HEK293T (cell line): ENCODE results near the gene RXFP4.

Experiments
- CTCF ChIA-PET: fragments of 350-600 bp; formaldehyde crosslinking; extraction: SDS; loops from one replicate; lab custom pipeline; 2021; ENCODE audit warnings: antibody characterized with exemption, inconsistent platforms; lab: Yijun Ruan, JAX
- POLR2A ChIA-PET: fragments of 350-600 bp; formaldehyde crosslinking; extraction: SDS; loops from one replicate; lab custom pipeline; 2020; ENCODE audit warnings: antibody characterized with exemption, inconsistent platforms; lab: Yijun Ruan, JAX
- DNase-seq: peaks from one replicate; pipeline ENCODE4 v3.0.0; 2012; ENCODE audit warnings: mixed read lengths; ENCODE audit errors: extremely low spot score
- ARNT ChIP-seq: fragments of 450-650 bp; IDR thresholded peaks from 2 replicates; pipeline ENCODE4 v1.6.1; 2017; ENCODE audit warnings: mild to moderate bottlenecking
- BHLHE40 ChIP-seq: fragments of 450-650 bp; IDR thresholded peaks from 2 replicates; pipeline ENCODE4 v1.6.1; 2016; ENCODE audit warnings: mild to moderate bottlenecking, moderate library complexity, borderline replicate concordance
- CTBP1 ChIP-seq: fragments of 450-650 bp; IDR thresholded peaks from 2 replicates; pipeline ENCODE4 v1.6.1; 2016; ENCODE audit warnings: borderline replicate concordance
- ELF4 ChIP-seq: fragments of 450-650 bp; IDR thresholded peaks from 2 replicates; pipeline ENCODE4 v1.6.1; 2017; ENCODE audit warnings: antibody characterized with exemption
- FOXA1 ChIP-seq: fragments of 450-650 bp; IDR thresholded peaks from 2 replicates; pipeline ENCODE4 v1.6.1; 2016; ENCODE audit warnings: mild to moderate bottlenecking
- FOXK2 ChIP-seq: fragments of 450-650 bp; IDR thresholded peaks from 2 replicates; pipeline ENCODE4 v1.6.1; 2016; ENCODE audit warnings: mild to moderate bottlenecking
- FOXM1 ChIP-seq: fragments of 450-650 bp; IDR thresholded peaks from 2 replicates; pipeline ENCODE4 v1.6.1; 2017; ENCODE audit warnings: mild to moderate bottlenecking, borderline replicate concordance
- HDGF ChIP-seq: fragments of 450-650 bp; IDR thresholded peaks from 2 replicates; pipeline ENCODE4 v1.6.1; 2017; ENCODE audit warnings: antibody characterized with exemption, borderline replicate concordance
- L3MBTL2 ChIP-seq: fragments of 450-650 bp; conservative IDR thresholded peaks from 2 replicates; pipeline ENCODE4 v1.6.1; 2016; ENCODE audit warnings: mild to moderate bottlenecking
- LEF1 ChIP-seq: fragments of 450-650 bp; IDR thresholded peaks from 2 replicates; pipeline ENCODE4 v1.6.1; 2017; ENCODE audit warnings: mild to moderate bottlenecking, borderline replicate concordance
- NFRKB ChIP-seq: fragments of 450-650 bp; IDR thresholded peaks from 2 replicates; pipeline ENCODE4 v1.6.1; 2016; ENCODE audit warnings: mild to moderate bottlenecking, moderate library complexity
- PKNOX1 ChIP-seq: fragments of 450-650 bp; IDR thresholded peaks from 2 replicates; pipeline ENCODE4 v1.6.1; 2016
- SP1 ChIP-seq: fragments of 450-650 bp; IDR thresholded peaks from 2 replicates; pipeline ENCODE4 v1.6.1; 2017
- SUZ12 ChIP-seq: fragments of 450-650 bp; IDR thresholded peaks from 2 replicates; pipeline ENCODE4 v1.6.1; 2016; ENCODE audit warnings: mild to moderate bottlenecking
- TARDBP ChIP-seq: fragments of 450-650 bp; IDR thresholded peaks from 2 replicates; pipeline ENCODE4 v1.6.1; 2016
- ZNF384 ChIP-seq: fragments of 450-650 bp; IDR thresholded peaks from 2 replicates; pipeline ENCODE4 v1.6.1; 2016

RXFP4 gene

GRCh38 chr1:155910621-155911121, 30.8 kb upstream of the RXFP4 start:
- ChIA-PET POLR2A (no interaction called here), CTCF (no interaction called here)
- TF ChIP-seq FOXA1 (no peak), BHLHE40 (no peak), PKNOX1 (no peak), ELF4 (no peak), TARDBP (no peak), ARNT (no peak), SP1 (no peak), NFRKB (no peak), FOXK2 (no peak), SUZ12 (no peak), HDGF (no peak), ZNF384 (no peak), LEF1 (no peak), FOXM1 (no peak), L3MBTL2 (no peak)
- DNase-seq: peak; percentile 30

GRCh38 chr1:155911156-155912055, 30.0 kb upstream of the RXFP4 start, which contains the start of gene RIT1:
Gene RIT1 (minus strand): TSS chr1:155911349. CDS start chr1:155910761, 588 bp downstream.
- DNase-seq: peak; percentile 93
- TF ChIP-seq BHLHE40: no peak
- TF ChIP-seq HDGF: no peak
- TF ChIP-seq PKNOX1: no peak
- TF ChIP-seq TARDBP: no peak
- TF ChIP-seq FOXK2: no peak
- TF ChIP-seq NFRKB: no peak
- no peak for TF ChIP-seq ARNT
- no peak for TF ChIP-seq FOXA1
- TF ChIP-seq FOXM1: no peak
- no peak for TF ChIP-seq SUZ12
- no peak for TF ChIP-seq SP1
- ChIA-PET POLR2A (interaction anchor here (2.2 kb wide), 1 partner anchor 23 kb away, joined by 13 read pairs; the partner anchor contains the start of gene KHDC4), CTCF (no interaction called here)

- DNase-seq: no peak
- no peak for TF ChIP-seq ZNF384
- TF ChIP-seq TARDBP: no peak
- TF ChIP-seq ELF4: no peak
- no peak for TF ChIP-seq PKNOX1
- TF ChIP-seq ARNT: no peak
- TF ChIP-seq SP1: no peak
- ChIA-PET CTCF (no interaction called here), POLR2A (interaction anchor here (0.7 to 2.2 kb wide), 2 partner anchors 12 to 22 kb away, joined by 3 to 13 read pairs; partner anchors contain the start of gene KHDC4)
Measured at GRCh38 chr1:155912056-155912536, 29.3 kb upstream of the RXFP4 start.

GRCh38 chr1:155913969-155914757, 27.3 kb upstream of the RXFP4 start:
- POLR2A ChIA-PET: no interaction called here
- DNase-seq: no peak
- TF ChIP-seq FOXM1: no peak
- no peak for TF ChIP-seq TARDBP
- TF ChIP-seq ZNF384: no peak
- TF ChIP-seq PKNOX1: no peak
- no peak for TF ChIP-seq ELF4
- TF ChIP-seq CTBP1: no peak
- no peak for TF ChIP-seq NFRKB
- no peak for TF ChIP-seq FOXA1
- TF ChIP-seq SUZ12: no peak
- no peak for TF ChIP-seq HDGF
- TF ChIP-seq BHLHE40: no peak
- no peak for TF ChIP-seq L3MBTL2
- TF ChIP-seq FOXK2: no peak
- TF ChIP-seq SP1: no peak
- no peak for TF ChIP-seq LEF1
- TF ChIP-seq ARNT: no peak
- CTCF ChIA-PET: interaction anchor here (0.8 kb wide), 1 partner anchor 24 kb away, joined by 3 read pairs; no protein-coding TSS in a partner anchor
